Transverse colon (tissue), 4 donors: ENCODE results near the gene ITPKB. TPM values are rescaled to one million over a fixed set of nuclear protein-coding genes. Genes with fewer than 3 reads are reported as not detected.

Source experiments
- DNase-seq: peaks from one replicate; pipeline ENCODE4 v3.0.0-alpha.2; 2019
- H3K27ac ChIP-seq, 4 donors: fragments of 200-600 bp; sonication (generic); 2 replicates each; pipeline ENCODE4 v1.5.1; 2016 to 2018; ENCODE audit warnings: inconsistent platforms in 4 of 4
- H3K27me3 ChIP-seq: fragments of 200-600 bp; sonication (generic); 2 replicates; pipeline ENCODE4 v1.5.1; 2017; ENCODE audit warnings: inconsistent platforms
- H3K36me3 ChIP-seq, 4 donors: fragments of 200-600 bp; sonication (generic); 2 replicates each; pipeline ENCODE4 v1.5.1; 2017 to 2019; ENCODE audit warnings: inconsistent platforms in 4 of 4
- H3K4me1 ChIP-seq, 4 donors: fragments of 200-600 bp; sonication (generic); 2 replicates each; pipeline ENCODE4 v1.5.1; 2017 to 2020; ENCODE audit warnings: inconsistent platforms in 4 of 4
- H3K4me3 ChIP-seq, 4 donors: fragments of 200-600 bp; sonication (generic); 1 replicate in 1 of 4; 2 replicates in 3 of 4; pipeline versions ENCODE4 v1.5.1 to v1.6.1; 2017 to 2019; ENCODE audit warnings: inconsistent platforms in 4 of 4
- H3K9me3 ChIP-seq, 2 donors: fragments of 200-600 bp; sonication (generic); 2 replicates each; pipeline ENCODE4 v1.5.1; 2017 to 2019; ENCODE audit warnings: inconsistent platforms in 2 of 2
- CTCF ChIP-seq, 5 experiments: fragments of 200-600 bp in 3 of 5; fragments of 450-650 bp in 2 of 5; sonication (generic) in 3 of 5; IDR thresholded peaks; 1 replicate in 2 of 5; 2 replicates in 3 of 5; pipeline ENCODE4 v1.5.1; 2016 to 2017; ENCODE audit warnings: antibody characterized with exemption in 5 of 5, inconsistent platforms in 3 of 5, mild to moderate bottlenecking in 2 of 5, moderate library complexity in 1 of 5
- EP300 ChIP-seq: sonication (generic); formaldehyde crosslinking; IDR thresholded peaks from one replicate; pipeline ENCODE4 v1.6.1; 2017; ENCODE audit warnings: antibody characterized with exemption, low read depth
- POLR2A ChIP-seq: fragments of 450-650 bp; IDR thresholded peaks from one replicate; pipeline ENCODE4 v1.6.1; 2016; ENCODE audit warnings: antibody characterized with exemption, mild to moderate bottlenecking, moderate library complexity
- POLR2AphosphoS5 ChIP-seq, 3 donors: sonication (generic); formaldehyde crosslinking; IDR thresholded peaks; one replicate each; pipeline ENCODE4 v1.6.1; 2016; ENCODE audit warnings: antibody characterized with exemption in 3 of 3
- WGBS, 2 donors: methylation state at CpG; one replicate each; pipeline ENCODE4 v1.1.5; 2018; ENCODE audit warnings: low coverage in 1 of 2; 5-methylcytosine and 5-hydroxymethylcytosine counted together
- in situ Hi-C, 4 donors: fragments of 200-750 bp; cut with MboI; loops; one replicate each; pipeline versions ENCODE4 v1.15.0 to v1.15.1; 2017; ENCODE audit warnings: low sequenced_read_pairs in 3 of 4, low pct_ligation_motif_present in 1 of 4, low pct_unique_long_range_greater_than_20kb in 1 of 4
- intact Hi-C: fragments of 100-400 bp; cut with DNase I; formaldehyde crosslinking; loops from one replicate; pipeline ENCODE4 v1.15.1; 2023; ENCODE audit warnings: low total_unique reads
- total RNA-seq, 4 donors: library from RNA; depleted of rRNA; stranded (reverse); fragments of >200 nt; gene quantifications; one replicate each; pipeline ENCODE4 v1.1.0, GENCODE V29; 2016

ITPKB gene
- total RNA-seq, 4 donors from 2014 or later, result 14.3 to 57.6 (median 23.7) TPM

DNA sequence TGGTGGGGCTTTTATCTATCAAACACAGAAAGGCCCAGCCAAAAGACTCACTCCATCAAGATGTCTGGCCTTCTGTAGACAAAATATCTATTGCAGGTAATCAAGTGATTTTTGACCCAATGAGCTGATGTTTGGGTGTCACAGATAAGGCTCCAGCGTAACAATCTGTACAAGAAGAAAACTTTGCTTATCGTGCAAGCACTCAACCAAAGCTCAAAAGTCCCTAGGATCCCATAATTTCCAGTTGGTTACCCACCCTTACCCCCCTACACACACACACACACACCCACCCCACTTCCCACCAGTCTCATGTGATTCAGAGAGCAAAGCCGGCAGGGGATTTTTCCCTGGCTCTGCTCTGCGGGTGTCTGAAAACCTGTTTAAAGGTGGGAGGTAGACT, 5.8 kb downstream of the ITPKB start:
- intact Hi-C loops, result no loop called here
- peak overlapping the region in 1 of 4 donors; percentile 89 for H3K4me3 ChIP-seq
- no peak for DNase-seq
- peaks cover 5 to 64% (median 28%) of the 10 kb centered on the region in 4 donors for H3K4me1 ChIP-seq
- no peaks in the 10 kb centered on the region for H3K9me3 ChIP-seq
- H3K27ac ChIP-seq, result peak overlapping the region; percentile 20 to 97 (median 92)
- H3K36me3 ChIP-seq, result no peaks in the 10 kb centered on the region
- no peaks in the 10 kb centered on the region for H3K27me3 ChIP-seq
- no peak for TF ChIP-seq POLR2AphosphoS5 (IDR thresholded peaks at IDR 0.05)
- no peak for TF ChIP-seq POLR2A
- no peak for TF ChIP-seq CTCF (IDR thresholded peaks at IDR 0.05)
- TF ChIP-seq EP300, result no peak
- WGBS, 2 donors, result 56 to 65% methylated on average over 3 to 4 of the region's 4 CpGs
- in situ Hi-C loops, result loop anchor here in 1 of 4 donors (10.0 kb wide), 1 partner anchor 91 kb away; no protein-coding TSS in a partner anchor

- WGBS, 2 donors, result 72% methylated on average over 4 of the region's 4 CpGs; no CpG with 5 or more reads in 1 of the 2 donors
- H3K36me3 ChIP-seq, result no peaks in the 10 kb centered on the region
- intact Hi-C loops (no loop called here), in situ Hi-C loops (loop anchor here in 1 of 4 donors (10.0 kb wide), 1 partner anchor 92 kb away; no protein-coding TSS in a partner anchor)
- H3K9me3 ChIP-seq, result no peaks in the 10 kb centered on the region
- peak overlapping the region in 1 of 4 donors; percentile 89 for H3K4me3 ChIP-seq
- TF ChIP-seq EP300, result no peak
- TF ChIP-seq POLR2AphosphoS5 (IDR thresholded peaks at IDR 0.05), result no peak
- TF ChIP-seq POLR2A, result no peak
- H3K27me3 ChIP-seq, result no peaks in the 10 kb centered on the region
- peaks cover 5 to 69% (median 28%) of the 10 kb centered on the region in 4 donors for H3K4me1 ChIP-seq
- DNase-seq, result no peak
- peak overlapping the region; percentile 20 to 97 (median 92) for H3K27ac ChIP-seq
Observed at GRCh38 chr1:226732856-226733291, 6.2 kb downstream of the ITPKB start.

- Histone ChIP-seq H3K27ac (peak overlapping the region; percentile 21 to 56 (median 40)), H3K4me1 (peaks cover 5 to 74% (median 22%) of the 10 kb centered on the region in 4 donors), H3K27me3 (no peaks in the 10 kb centered on the region), H3K4me3 (peak overlapping the region in 1 of 4 donors; percentile 10), H3K9me3 (no peaks in the 10 kb centered on the region), H3K36me3 (no peaks in the 10 kb centered on the region)
- 44 to 54% methylated on average over 3 of the region's 3 CpGs for WGBS, 2 donors
- no peak for TF ChIP-seq POLR2AphosphoS5 (IDR thresholded peaks at IDR 0.05)
- no peak for TF ChIP-seq EP300
- TF ChIP-seq POLR2A, result no peak
- no peak for TF ChIP-seq CTCF (IDR thresholded peaks at IDR 0.05)
- DNase-seq, result no peak
- in situ Hi-C loops (loop anchor here in 1 of 4 donors (10.0 kb wide), 1 partner anchor 93 kb away; no protein-coding TSS in a partner anchor), intact Hi-C loops (no loop called here)
Observed at GRCh38 chr1:226731257-226731893, 7.7 kb downstream of the ITPKB start.

GRCh38 chr1:226730836-226731235, 8.2 kb downstream of the ITPKB start:
- no peak for DNase-seq
- WGBS, 2 donors, result 69 to 84% methylated on average over 3 of the region's 3 CpGs
- Histone ChIP-seq H3K27me3 (no peaks in the 10 kb centered on the region), H3K36me3 (no peaks in the 10 kb centered on the region), H3K27ac (peak overlapping the region; percentile 21 to 56 (median 40)), H3K4me3 (no peak overlapping the region), H3K9me3 (no peaks in the 10 kb centered on the region), H3K4me1 (peaks cover 5 to 69% (median 17%) of the 10 kb centered on the region in 4 donors)
- TF ChIP-seq POLR2AphosphoS5 (IDR thresholded peaks at IDR 0.05) (no peak), EP300 (no peak), CTCF (IDR thresholded peaks at IDR 0.05) (no peak), POLR2A (no peak)
- in situ Hi-C loops (loop anchor here in 1 of 4 donors (10.0 kb wide), 1 partner anchor 94 kb away; no protein-coding TSS in a partner anchor), intact Hi-C loops (no loop called here)
